ENCODE results near the gene SLAMF1.
"Not testable (repeated sequence)": the region's sequence is repeated elsewhere in the genome, so short reads cannot be mapped to it uniquely, and the experiment has no call there.

Gene SLAMF1

GRCh38 chr1:160588468-160588867 is 58.4 kb downstream of the SLAMF1 start:
- no peak for DNase-seq

- DNase-seq: no peak
Measured at GRCh38 chr1:160584784-160585183, 62.1 kb downstream of the SLAMF1 start.

GRCh38 chr1:160582976-160583375 is 63.9 kb downstream of the SLAMF1 start:
- DNase-seq: not testable (repeated sequence)

GRCh38 chr1:160581961-160582360 is 64.9 kb downstream of the SLAMF1 start:
- no peak for DNase-seq

GRCh38 chr1:160580221-160580812 is 66.5 kb downstream of the SLAMF1 start:
- DNase-seq: no peak

GRCh38 chr1:160579216-160579701 is 67.6 kb downstream of the SLAMF1 start, which contains the start of gene CD84:
TSS of gene CD84 (minus strand) at chr1:160579496. CDS start at chr1:160579437, 59 bp downstream.
- no peak for DNase-seq

GRCh38 chr1:160578525-160579191 is 68.2 kb downstream of the SLAMF1 start:
- no peak for DNase-seq

- no peak for DNase-seq
Measured at GRCh38 chr1:160578175-160578524, 68.7 kb downstream of the SLAMF1 start.

GRCh38 chr1:160577671-160578070 is 69.2 kb downstream of the SLAMF1 start:
- DNase-seq: no peak

- no peak for DNase-seq
Measured at GRCh38 chr1:160576884-160577283, 70.0 kb downstream of the SLAMF1 start.

- DNase-seq: no peak
Measured at GRCh38 chr1:160576390-160576789, 70.5 kb downstream of the SLAMF1 start.

- no peak for DNase-seq
Measured at GRCh38 chr1:160575112-160575664, 71.7 kb downstream of the SLAMF1 start.

- DNase-seq: no peak
Measured at GRCh38 chr1:160570840-160571239, 76.0 kb downstream of the SLAMF1 start.

- no peak for DNase-seq
Measured at GRCh38 chr1:160569806-160570205, 77.0 kb downstream of the SLAMF1 start.

- no peak for DNase-seq
Measured at GRCh38 chr1:160567858-160568682, 78.8 kb downstream of the SLAMF1 start.

GRCh38 chr1:160567341-160567740 is 79.5 kb downstream of the SLAMF1 start:
- DNase-seq: no peak

GRCh38 chr1:160565564-160565963 is 81.3 kb downstream of the SLAMF1 start:
- no peak for DNase-seq

GRCh38 chr1:160563230-160563629 is 83.6 kb downstream of the SLAMF1 start:
- DNase-seq: not testable (repeated sequence)

GRCh38 chr1:160562745-160563144 is 84.1 kb downstream of the SLAMF1 start:
- DNase-seq: not testable (repeated sequence)

GRCh38 chr1:160560806-160561205 is 86.0 kb downstream of the SLAMF1 start:
- no peak for DNase-seq

GRCh38 chr1:160560045-160560705 is 86.7 kb downstream of the SLAMF1 start:
- DNase-seq: no peak

- DNase-seq: not testable (repeated sequence)
Measured at GRCh38 chr1:160559437-160559836, 87.4 kb downstream of the SLAMF1 start.

Data from DMS 273 treated with DMSO at 0.1 percent for 48 hours (cell line).